Liver (tissue), 9 donors: Measurements from ENCODE around the gene SLC19A2. TPM values are rescaled to one million over a fixed set of nuclear protein-coding genes. Genes with fewer than 3 reads are reported as not detected.
"Not testable (repeated sequence)": the region's sequence is repeated elsewhere in the genome, so short reads cannot be mapped to it uniquely, and the experiment has no call there.

ENCODE experiments used
- DNase-seq: peaks from one replicate; pipeline ENCODE4 v3.0.0-alpha.2; 2017; ENCODE audit warnings: low spot score
- H3K27ac ChIP-seq, 2 donors: one replicate each; pipeline ENCODE4 v1.7.0; 2013; ENCODE audit warnings: inconsistent platforms in 2 of 2, low read length in 2 of 2, control low read depth in 1 of 2, low read depth in 1 of 2, mild to moderate bottlenecking in 1 of 2
- H3K27me3 ChIP-seq, 4 donors: one replicate each; pipeline versions ENCODE4 v1.6.1 to v1.7.0; 2013; ENCODE audit warnings: low read length in 3 of 4, inconsistent platforms in 1 of 4, mild to moderate bottlenecking in 1 of 4, moderate library complexity in 1 of 4; ENCODE audit not compliant: control insufficient read depth in 4 of 4, insufficient read depth in 4 of 4
- H3K36me3 ChIP-seq, 4 donors: one replicate each; pipeline versions ENCODE4 v1.6.1 to v1.7.0; 2013; ENCODE audit warnings: low read length in 3 of 4, mild to moderate bottlenecking in 3 of 4, low read depth in 1 of 4, moderate library complexity in 1 of 4; ENCODE audit not compliant: control insufficient read depth in 4 of 4, insufficient read depth in 3 of 4
- H3K4me1 ChIP-seq, 4 donors: one replicate each; pipeline versions ENCODE4 v1.6.1 to v1.7.0; 2013; ENCODE audit warnings: low read length in 3 of 4, mild to moderate bottlenecking in 3 of 4, moderate library complexity in 1 of 4; ENCODE audit not compliant: control insufficient read depth in 4 of 4, insufficient read depth in 4 of 4
- H3K4me3 ChIP-seq, 3 donors: one replicate each; pipeline versions ENCODE4 v1.6.1 to v1.7.0; 2013; ENCODE audit warnings: low read length in 3 of 3, control low read depth in 1 of 3, low read depth in 1 of 3, mild to moderate bottlenecking in 1 of 3
- H3K9ac ChIP-seq, 2 donors: one replicate each; pipeline ENCODE4 v1.7.0; 2013; ENCODE audit warnings: low read length in 2 of 2, mild to moderate bottlenecking in 2 of 2, moderate library complexity in 2 of 2, control low read depth in 1 of 2, low read depth in 1 of 2
- H3K9me3 ChIP-seq, 4 donors: one replicate each; pipeline versions ENCODE4 v1.6.1 to v1.7.0; 2013; ENCODE audit warnings: low read length in 3 of 4; ENCODE audit not compliant: control insufficient read depth in 4 of 4
- ATF3 ChIP-seq: IDR thresholded peaks from 2 replicates; pipeline ENCODE4 v1.6.1; 2016; ENCODE audit warnings: antibody characterized with exemption
- EGR1 ChIP-seq, 2 donors: IDR thresholded peaks; 2 replicates each; pipeline ENCODE4 v1.6.1; 2016 to 2018; ENCODE audit warnings: antibody characterized with exemption in 2 of 2, low read depth in 2 of 2
- GABPA ChIP-seq, 2 donors: IDR thresholded peaks in 1 of 2; conservative IDR thresholded peaks in 1 of 2; 2 replicates each; pipeline ENCODE4 v1.6.1; 2016; ENCODE audit warnings: antibody characterized with exemption in 2 of 2, mild to moderate bottlenecking in 1 of 2, moderate library complexity in 1 of 2
- HNF4A ChIP-seq, 2 donors: conservative IDR thresholded peaks; 2 replicates each; pipeline ENCODE4 v1.6.1; 2016; ENCODE audit warnings: antibody characterized with exemption in 2 of 2, mild to moderate bottlenecking in 2 of 2
- JUND ChIP-seq, 2 donors: IDR thresholded peaks; 2 replicates each; pipeline ENCODE4 v1.6.1; 2016; ENCODE audit warnings: antibody characterized with exemption in 2 of 2
- MAX ChIP-seq: IDR thresholded peaks from 2 replicates; pipeline ENCODE4 v1.6.1; 2016; ENCODE audit warnings: antibody characterized with exemption
- RAD21 ChIP-seq, 2 donors: IDR thresholded peaks; 2 replicates each; pipeline ENCODE4 v1.6.1; 2016; ENCODE audit warnings: antibody characterized with exemption in 2 of 2, mild to moderate bottlenecking in 2 of 2
- REST ChIP-seq: IDR thresholded peaks from 2 replicates; pipeline ENCODE4 v1.6.1; 2016; ENCODE audit warnings: antibody characterized with exemption, mild to moderate bottlenecking
- RXRA ChIP-seq, 2 donors: IDR thresholded peaks; 2 replicates each; pipeline ENCODE4 v1.6.1; 2017 to 2018; ENCODE audit warnings: antibody characterized with exemption in 2 of 2, mild to moderate bottlenecking in 1 of 2
- YY1 ChIP-seq: IDR thresholded peaks from 2 replicates; pipeline ENCODE4 v1.6.1; 2016; ENCODE audit warnings: antibody characterized with exemption, mild to moderate bottlenecking
- ZBTB33 ChIP-seq: IDR thresholded peaks from 2 replicates; pipeline ENCODE4 v1.6.1; 2016; ENCODE audit warnings: antibody characterized with exemption
- WGBS: extraction: QIAGEN DNeasy Blood & Tissue Kit; methylation state at CpG from one replicate; pipeline ENCODE4 v1.1.7; 2013; 5-methylcytosine and 5-hydroxymethylcytosine counted together
- polyA plus RNA-seq, 2 donors: library from polyadenylated mRNA; stranded (reverse) in 1 of 2; unstranded in 1 of 2; fragments of 200-250 nt in 1 of 2; fragments of >200 nt in 1 of 2; fragmentation: Nextera tagmentation in 1 of 2; extraction: Ambion mirVana in 1 of 2; gene quantifications; one replicate each; pipeline versions ENCODE4 v1.2.1 to v1.2.3, GENCODE V29; 2013 to 2015
- total RNA-seq, 2 donors: library from RNA; depleted of rRNA; stranded (reverse); fragments of >200 nt; gene quantifications; one replicate each; pipeline ENCODE4 v1.2.3, GENCODE V29; 2014
- donor health status: healthy.
- donor health status: healthy.
- donor health status: healthy.
- donor health status: healthy.
- donor health status: healthy.

The SLC19A2 gene
- total and polyA plus RNA-seq, 4 donors = 4.8 to 18.7 (median 9.8) TPM

DNA sequence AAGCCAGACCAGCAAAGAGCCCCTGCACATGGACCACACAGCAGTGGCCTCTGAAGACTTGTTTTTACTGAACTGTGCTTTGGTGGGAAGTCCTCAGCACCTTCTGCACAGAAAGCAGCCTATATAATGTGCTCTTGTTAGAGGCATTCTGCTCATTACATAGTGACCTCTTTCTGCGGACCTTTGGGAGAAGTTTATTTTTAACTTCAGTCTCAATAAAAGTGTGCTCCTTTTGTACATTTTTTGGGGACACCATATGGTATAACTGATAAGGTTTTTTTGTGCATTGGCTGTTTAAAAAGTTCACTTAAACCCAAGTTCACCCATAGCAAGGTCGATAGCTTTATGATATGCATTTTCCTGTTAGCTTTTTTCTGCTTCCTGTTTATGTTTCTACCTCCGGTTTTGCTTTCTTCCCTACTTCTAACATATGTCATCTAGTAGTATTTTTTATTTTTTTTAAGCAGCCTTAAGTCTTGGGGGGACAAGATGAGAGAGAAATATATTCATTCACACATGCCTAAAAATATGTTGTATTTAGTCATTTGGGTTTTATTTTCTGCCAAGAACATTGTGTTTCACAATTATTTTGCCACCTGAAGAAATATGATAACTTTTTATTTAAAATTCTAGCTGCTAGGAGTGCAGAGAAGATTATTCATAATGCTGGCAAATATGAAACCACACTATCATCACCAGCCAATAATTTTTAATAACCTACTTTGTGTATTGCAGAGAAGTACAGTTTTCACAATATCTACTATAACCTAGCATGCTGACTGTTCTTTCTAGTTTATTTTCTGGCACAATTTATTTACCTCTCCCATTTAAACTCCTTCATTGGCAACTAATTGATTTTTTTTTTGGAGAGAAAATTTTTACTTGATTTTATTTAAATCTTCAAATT is 22.9 kb upstream of the SLC19A2 start:
- TF ChIP-seq YY1 (no peak), ATF3 (no peak), EGR1 (IDR thresholded peaks at IDR 0.05; ENCODE audit: low read depth in 2 of 2) (no peak), GABPA (IDR thresholded peaks at IDR 0.05 in 1 of 2, conservative IDR thresholded peaks at IDR 0.05 in 1 of 2) (no peak)
- H3K9ac ChIP-seq = no peak overlapping the region
- H3K36me3 ChIP-seq = peaks cover 0 to 13% (median 5%) of the 10 kb centered on the region in 4 donors
- peaks cover 11 to 50% (median 47%) of the 10 kb centered on the region in 4 donors for H3K4me1 ChIP-seq
- 3% methylated on average over 3 of the region's 3 CpGs for WGBS
- no peaks in the 10 kb centered on the region for H3K27me3 ChIP-seq
- no peaks in the 10 kb centered on the region for H3K9me3 ChIP-seq
- no peak overlapping the region for H3K4me3 ChIP-seq
- no peak overlapping the region for H3K27ac ChIP-seq
- DNase-seq = no peak

DNA sequence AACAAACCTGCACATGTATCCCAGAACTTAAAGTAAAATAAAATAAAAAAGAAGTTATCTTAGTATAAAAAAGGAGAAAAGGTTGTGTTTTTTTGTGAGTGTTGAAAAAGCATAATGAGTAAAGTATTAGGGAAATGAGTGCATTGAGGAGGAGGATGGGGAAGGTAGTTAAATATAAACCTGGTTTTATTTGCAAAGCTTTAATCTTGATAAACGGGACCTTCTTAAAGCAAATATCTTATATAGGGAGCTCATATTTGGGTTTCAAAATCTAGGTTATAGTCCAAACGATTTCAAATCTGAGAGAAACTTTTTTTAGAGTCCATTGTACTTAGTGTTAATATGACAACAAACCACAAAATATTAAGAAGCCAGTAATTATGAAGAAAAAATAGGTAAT is 21.7 kb upstream of the SLC19A2 start:
- H3K27ac ChIP-seq = peak overlapping the region; percentile 12 to 17
- H3K9ac ChIP-seq = peak overlapping the region in 1 of 2 donors; percentile 29
- no peaks in the 10 kb centered on the region for H3K27me3 ChIP-seq
- peaks cover 11 to 50% (median 45%) of the 10 kb centered on the region in 4 donors for H3K4me1 ChIP-seq
- H3K9me3 ChIP-seq = no peaks in the 10 kb centered on the region
- no peak for TF ChIP-seq JUND (IDR thresholded peaks at IDR 0.05)
- TF ChIP-seq HNF4A (conservative IDR thresholded peaks at IDR 0.05) = peak; percentile 31 to 34
- TF ChIP-seq RXRA (IDR thresholded peaks at IDR 0.05) = no peak
- no peak for TF ChIP-seq ZBTB33
- no peak for TF ChIP-seq RAD21 (IDR thresholded peaks at IDR 0.05)
- TF ChIP-seq REST = no peak
- no peak for TF ChIP-seq EGR1 (IDR thresholded peaks at IDR 0.05; ENCODE audit: low read depth in 2 of 2)
- TF ChIP-seq MAX = no peak
- 33% methylated on average over 2 of the region's 2 CpGs for WGBS
- H3K36me3 ChIP-seq = peaks cover 0 to 3% (median under 1%) of the 10 kb centered on the region in 4 donors
- no peak overlapping the region for H3K4me3 ChIP-seq
- no peak for DNase-seq

DNA sequence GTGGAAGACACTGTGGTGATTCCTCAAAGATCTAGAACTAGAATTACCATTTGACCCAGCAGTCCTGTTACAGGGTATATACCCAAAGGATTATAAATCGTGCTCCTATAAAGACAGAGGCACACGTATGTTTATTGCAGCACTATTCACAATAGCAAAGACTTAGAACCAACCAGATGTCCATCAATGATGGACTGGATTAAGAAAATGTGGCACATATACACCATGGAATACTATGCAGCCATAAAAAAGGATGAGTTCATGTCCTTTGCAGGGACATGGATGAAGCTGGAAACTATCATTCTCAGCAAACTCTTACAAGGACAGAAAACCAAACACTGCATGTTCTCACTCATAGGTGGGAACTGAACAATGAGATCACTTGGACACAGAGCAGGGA is 17.9 kb upstream of the SLC19A2 start:
- not testable (repeated sequence) for H3K36me3 ChIP-seq, H3K27ac ChIP-seq, H3K9ac ChIP-seq, H3K9me3 ChIP-seq, DNase-seq, H3K27me3 ChIP-seq, H3K4me3 ChIP-seq
- H3K4me1 ChIP-seq = peaks cover 7 to 22% (median 15%) of the 10 kb centered on the region in 4 donors
- 96% methylated on average over 2 of the region's 2 CpGs for WGBS
